ENCODE results near the gene TPRG1.

The TPRG1 gene

GRCh38 chr3:189137416-189137815 lies 34.4 kb upstream of the TPRG1 start:
- TF ChIP-seq CTCF (IDR thresholded peaks at IDR 0.05) = no peak

- TF ChIP-seq CTCF (IDR thresholded peaks at IDR 0.05) = no peak
Measured at GRCh38 chr3:189138901-189139610, 32.7 kb upstream of the TPRG1 start.

- TF ChIP-seq CTCF (IDR thresholded peaks at IDR 0.05) = no peak
Measured at GRCh38 chr3:189139611-189139940, 32.2 kb upstream of the TPRG1 start.

- no peak for TF ChIP-seq CTCF (IDR thresholded peaks at IDR 0.05)
Measured at GRCh38 chr3:189142527-189142926, 29.2 kb upstream of the TPRG1 start.

GRCh38 chr3:189143321-189143720 lies 28.4 kb upstream of the TPRG1 start:
- no peak for TF ChIP-seq CTCF (IDR thresholded peaks at IDR 0.05)

GRCh38 chr3:189143771-189144170 lies 28.0 kb upstream of the TPRG1 start:
- no peak for TF ChIP-seq CTCF (IDR thresholded peaks at IDR 0.05)

- TF ChIP-seq CTCF (IDR thresholded peaks at IDR 0.05) = peak; percentile 65
Measured at GRCh38 chr3:189144645-189145044, 27.1 kb upstream of the TPRG1 start.

GRCh38 chr3:189146848-189147247 lies 24.9 kb upstream of the TPRG1 start:
- no peak for TF ChIP-seq CTCF (IDR thresholded peaks at IDR 0.05)

Measured in LNCAP (cell line).